Loucy (cell line): ENCODE measurements around the gene HIVEP2.

Experiments
- EZH2phosphoT487 ChIP-seq: fragments of 200-600 bp; IDR thresholded peaks from 2 replicates; pipeline ENCODE4 v1.6.1; 2018; ENCODE audit warnings: antibody characterized with exemption, mild to moderate bottlenecking, moderate library complexity, borderline replicate concordance
- TF ChIP-seq, protein P1 (sequence below): fragments of 200-600 bp; sonication (generic); conservative IDR thresholded peaks from 2 replicates; pipeline ENCODE4 v1.5.1; 2014; ENCODE audit warnings: mild to moderate bottlenecking, antibody characterized with exemption, low read length

- TF ChIP-seq, protein P1, sequence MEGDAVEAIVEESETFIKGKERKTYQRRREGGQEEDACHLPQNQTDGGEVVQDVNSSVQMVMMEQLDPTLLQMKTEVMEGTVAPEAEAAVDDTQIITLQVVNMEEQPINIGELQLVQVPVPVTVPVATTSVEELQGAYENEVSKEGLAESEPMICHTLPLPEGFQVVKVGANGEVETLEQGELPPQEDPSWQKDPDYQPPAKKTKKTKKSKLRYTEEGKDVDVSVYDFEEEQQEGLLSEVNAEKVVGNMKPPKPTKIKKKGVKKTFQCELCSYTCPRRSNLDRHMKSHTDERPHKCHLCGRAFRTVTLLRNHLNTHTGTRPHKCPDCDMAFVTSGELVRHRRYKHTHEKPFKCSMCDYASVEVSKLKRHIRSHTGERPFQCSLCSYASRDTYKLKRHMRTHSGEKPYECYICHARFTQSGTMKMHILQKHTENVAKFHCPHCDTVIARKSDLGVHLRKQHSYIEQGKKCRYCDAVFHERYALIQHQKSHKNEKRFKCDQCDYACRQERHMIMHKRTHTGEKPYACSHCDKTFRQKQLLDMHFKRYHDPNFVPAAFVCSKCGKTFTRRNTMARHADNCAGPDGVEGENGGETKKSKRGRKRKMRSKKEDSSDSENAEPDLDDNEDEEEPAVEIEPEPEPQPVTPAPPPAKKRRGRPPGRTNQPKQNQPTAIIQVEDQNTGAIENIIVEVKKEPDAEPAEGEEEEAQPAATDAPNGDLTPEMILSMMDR, result no peak
- TF ChIP-seq EZH2phosphoT487, result no peak
These were observed 222.1 kb downstream of the HIVEP2 start for GRCh38 chr6:142722841-142723240.
